ENCODE measurements around the gene PAK4.

DNA sequence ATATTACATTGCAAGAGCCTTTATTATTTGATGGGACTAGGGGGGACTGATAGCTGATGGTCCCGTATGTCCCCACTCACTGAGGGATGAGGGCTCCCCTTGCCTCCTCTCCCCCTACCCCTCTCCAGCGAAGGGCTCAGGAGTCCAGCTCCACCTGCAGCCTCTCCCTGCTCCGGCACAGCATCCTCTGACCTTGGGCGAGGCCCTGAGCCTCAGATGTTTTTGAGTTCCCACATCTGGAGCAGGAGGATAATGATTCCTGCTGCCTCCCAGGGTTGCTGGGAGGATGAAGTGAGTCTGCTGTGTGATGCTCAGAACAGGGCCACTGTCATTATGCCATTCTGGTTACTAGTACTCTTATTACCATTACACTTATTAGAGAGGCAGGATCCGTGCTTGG lies 15.0 kb downstream of the PAK4 start:
- TF ChIP-seq, protein P1, sequence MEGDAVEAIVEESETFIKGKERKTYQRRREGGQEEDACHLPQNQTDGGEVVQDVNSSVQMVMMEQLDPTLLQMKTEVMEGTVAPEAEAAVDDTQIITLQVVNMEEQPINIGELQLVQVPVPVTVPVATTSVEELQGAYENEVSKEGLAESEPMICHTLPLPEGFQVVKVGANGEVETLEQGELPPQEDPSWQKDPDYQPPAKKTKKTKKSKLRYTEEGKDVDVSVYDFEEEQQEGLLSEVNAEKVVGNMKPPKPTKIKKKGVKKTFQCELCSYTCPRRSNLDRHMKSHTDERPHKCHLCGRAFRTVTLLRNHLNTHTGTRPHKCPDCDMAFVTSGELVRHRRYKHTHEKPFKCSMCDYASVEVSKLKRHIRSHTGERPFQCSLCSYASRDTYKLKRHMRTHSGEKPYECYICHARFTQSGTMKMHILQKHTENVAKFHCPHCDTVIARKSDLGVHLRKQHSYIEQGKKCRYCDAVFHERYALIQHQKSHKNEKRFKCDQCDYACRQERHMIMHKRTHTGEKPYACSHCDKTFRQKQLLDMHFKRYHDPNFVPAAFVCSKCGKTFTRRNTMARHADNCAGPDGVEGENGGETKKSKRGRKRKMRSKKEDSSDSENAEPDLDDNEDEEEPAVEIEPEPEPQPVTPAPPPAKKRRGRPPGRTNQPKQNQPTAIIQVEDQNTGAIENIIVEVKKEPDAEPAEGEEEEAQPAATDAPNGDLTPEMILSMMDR (IDR thresholded peaks at IDR 0.05), result no peak
- no peak for TF ChIP-seq POLR2A (IDR thresholded peaks at IDR 0.05)
